Mucosa of rectum (tissue), 2 donors: ENCODE data around the gene RPS6KC1.

Experiments
- H3K27ac ChIP-seq, 2 donors: one replicate each; pipeline ENCODE4 v1.7.0; 2013; ENCODE audit warnings: inconsistent platforms in 2 of 2, low read depth in 2 of 2, low read length in 2 of 2
- H3K27me3 ChIP-seq, 2 donors: one replicate each; pipeline ENCODE4 v1.7.0; 2013; ENCODE audit warnings: low read length in 2 of 2; ENCODE audit not compliant: control insufficient read depth in 2 of 2, insufficient read depth in 2 of 2
- H3K36me3 ChIP-seq, 2 donors: one replicate each; pipeline ENCODE4 v1.7.0; 2013; ENCODE audit warnings: low read length in 2 of 2; ENCODE audit not compliant: control insufficient read depth in 2 of 2, insufficient read depth in 2 of 2
- H3K4me1 ChIP-seq, 2 donors: one replicate each; pipeline ENCODE4 v1.7.0; 2013; ENCODE audit warnings: low read length in 2 of 2, mild to moderate bottlenecking in 1 of 2; ENCODE audit not compliant: control insufficient read depth in 2 of 2, insufficient read depth in 2 of 2
- H3K4me3 ChIP-seq, 2 donors: one replicate each; pipeline ENCODE4 v1.7.0; 2013; ENCODE audit warnings: low read length in 2 of 2
- H3K9ac ChIP-seq, 2 donors: one replicate each; pipeline ENCODE4 v1.7.0; 2013; ENCODE audit warnings: low read length in 2 of 2, low read depth in 1 of 2, mild to moderate bottlenecking in 1 of 2
- H3K9me3 ChIP-seq, 2 donors: one replicate each; pipeline ENCODE4 v1.7.0; 2013; ENCODE audit warnings: low read length in 2 of 2; ENCODE audit not compliant: control insufficient read depth in 2 of 2
- donor health status: healthy.
- donor health status: Normal muscosa, but diverticular disease.

RPS6KC1 gene

DNA sequence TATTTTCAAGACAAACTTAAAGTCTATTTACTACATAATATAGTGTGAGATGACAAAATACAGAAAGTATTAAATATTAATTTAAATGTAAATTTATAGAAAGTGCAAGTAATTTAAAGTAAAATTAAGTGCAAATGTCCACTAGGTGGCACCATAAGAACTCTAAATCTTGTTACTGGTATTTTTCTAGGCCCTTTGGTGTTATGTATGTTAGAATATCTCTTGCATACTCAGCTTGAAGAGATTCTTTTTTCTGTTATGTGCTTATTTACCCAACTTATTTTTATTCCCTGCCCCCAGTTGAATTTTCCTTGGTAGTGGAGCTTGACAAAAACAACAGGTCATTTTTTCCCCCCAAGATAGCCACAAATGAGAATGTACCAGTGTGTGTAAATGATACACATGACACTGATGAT, 71.5 kb downstream of the RPS6KC1 start:
- H3K36me3 ChIP-seq = no peaks in the 10 kb centered on the region
- H3K9ac ChIP-seq = no peak overlapping the region
- no peaks in the 10 kb centered on the region for H3K4me1 ChIP-seq
- no peaks in the 10 kb centered on the region for H3K9me3 ChIP-seq
- H3K4me3 ChIP-seq = no peak overlapping the region
- H3K27me3 ChIP-seq = no peaks in the 10 kb centered on the region
- H3K27ac ChIP-seq = no peak overlapping the region

DNA sequence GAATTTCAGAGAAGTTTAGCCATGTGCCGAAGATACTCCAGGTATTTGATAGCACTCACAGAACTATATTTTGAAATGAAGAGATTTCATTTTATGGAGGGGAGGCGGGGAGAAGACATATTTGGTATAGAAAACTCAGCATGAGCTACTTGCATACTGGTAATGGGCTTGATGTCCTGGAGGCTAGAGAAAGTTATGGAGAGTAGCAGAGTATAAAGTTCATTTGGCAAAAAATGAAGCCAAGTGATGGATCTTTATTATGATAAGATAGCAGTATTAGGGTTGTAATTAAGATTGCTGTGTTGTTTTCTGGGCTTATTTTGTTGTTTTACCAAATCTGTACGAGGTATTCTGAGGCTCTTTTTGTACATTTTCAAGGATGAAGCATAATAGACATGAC, 72.0 kb downstream of the RPS6KC1 start:
- Histone ChIP-seq H3K9ac (no peak overlapping the region), H3K36me3 (no peaks in the 10 kb centered on the region), H3K4me1 (no peaks in the 10 kb centered on the region), H3K9me3 (no peaks in the 10 kb centered on the region), H3K27me3 (no peaks in the 10 kb centered on the region), H3K27ac (no peak overlapping the region), H3K4me3 (no peak overlapping the region)

GRCh38 chr1:213123536-213123935, 72.5 kb downstream of the RPS6KC1 start:
- Histone ChIP-seq H3K9me3 (no peaks in the 10 kb centered on the region), H3K4me1 (no peaks in the 10 kb centered on the region), H3K9ac (no peak overlapping the region), H3K4me3 (no peak overlapping the region), H3K36me3 (no peaks in the 10 kb centered on the region), H3K27me3 (no peaks in the 10 kb centered on the region), H3K27ac (no peak overlapping the region)

GRCh38 chr1:213124590-213124989, 73.5 kb downstream of the RPS6KC1 start:
- no peaks in the 10 kb centered on the region for H3K27me3 ChIP-seq
- H3K36me3 ChIP-seq = no peaks in the 10 kb centered on the region
- no peaks in the 10 kb centered on the region for H3K4me1 ChIP-seq
- H3K27ac ChIP-seq = no peak overlapping the region
- no peaks in the 10 kb centered on the region for H3K9me3 ChIP-seq
- no peak overlapping the region for H3K9ac ChIP-seq
- no peak overlapping the region for H3K4me3 ChIP-seq

GRCh38 chr1:213125643-213126042, 74.6 kb downstream of the RPS6KC1 start:
- Histone ChIP-seq H3K4me3 (no peak overlapping the region), H3K27ac (no peak overlapping the region), H3K4me1 (no peaks in the 10 kb centered on the region), H3K9ac (no peak overlapping the region), H3K27me3 (no peaks in the 10 kb centered on the region), H3K9me3 (no peaks in the 10 kb centered on the region), H3K36me3 (no peaks in the 10 kb centered on the region)

DNA sequence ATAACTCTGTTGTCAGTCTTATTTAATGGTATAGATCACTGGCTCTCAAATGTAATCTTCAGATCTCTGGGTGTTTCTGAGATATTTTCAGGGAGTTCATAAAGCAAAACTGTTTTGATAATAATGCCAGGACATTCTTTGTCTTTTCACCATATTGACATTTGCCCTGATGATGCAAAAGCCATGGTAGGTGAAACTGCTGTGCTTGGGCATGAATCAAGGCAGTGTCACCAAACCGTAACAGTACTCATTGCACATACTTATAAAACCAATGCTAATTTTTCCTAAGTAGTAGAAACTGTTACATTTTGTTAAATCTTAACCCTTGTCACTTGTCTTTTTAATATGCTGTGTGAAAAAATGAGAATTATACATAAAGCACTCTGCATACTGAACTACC, 76.0 kb downstream of the RPS6KC1 start:
- Histone ChIP-seq H3K27ac (no peak overlapping the region), H3K27me3 (no peaks in the 10 kb centered on the region), H3K4me3 (no peak overlapping the region), H3K9me3 (no peaks in the 10 kb centered on the region), H3K36me3 (no peaks in the 10 kb centered on the region), H3K9ac (no peak overlapping the region), H3K4me1 (no peaks in the 10 kb centered on the region)

DNA sequence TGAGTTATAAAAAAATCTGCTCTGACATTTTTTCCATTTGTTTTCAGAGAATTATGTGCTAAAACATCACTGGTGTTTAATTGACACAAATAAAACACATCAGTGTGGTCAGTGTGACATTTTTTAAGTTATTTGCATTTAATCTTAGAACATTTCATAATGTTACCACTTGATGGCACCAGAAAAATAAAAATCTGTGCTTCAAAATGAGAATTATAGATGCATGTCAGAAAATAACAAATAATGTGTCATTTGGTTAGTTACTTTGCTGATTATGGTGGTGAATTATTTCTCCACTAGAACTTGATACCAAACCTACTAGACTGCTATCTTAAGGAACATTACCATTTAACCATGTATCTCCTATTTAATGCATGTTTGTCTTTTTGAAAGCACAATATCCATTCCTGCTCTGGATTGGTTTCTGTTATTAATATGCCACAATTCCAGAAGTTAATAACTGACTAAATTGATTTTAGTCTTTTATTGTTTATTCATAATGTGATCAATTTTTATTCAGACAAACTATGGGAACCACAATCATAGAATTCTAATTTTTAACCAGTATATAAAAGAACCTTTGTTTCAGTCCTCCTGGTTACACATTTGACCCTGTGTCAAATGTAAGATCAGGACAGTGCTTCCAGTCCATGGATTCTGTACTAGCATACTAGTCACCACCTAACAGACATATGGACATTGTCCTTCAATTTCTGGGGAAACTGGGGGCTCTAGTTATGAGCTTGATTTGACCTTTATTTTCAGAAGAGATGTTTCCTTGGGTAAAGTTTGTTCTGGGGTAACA, 81.0 kb downstream of the RPS6KC1 start:
- H3K27ac ChIP-seq = no peak overlapping the region
- H3K27me3 ChIP-seq = no peaks in the 10 kb centered on the region
- no peaks in the 10 kb centered on the region for H3K9me3 ChIP-seq
- H3K36me3 ChIP-seq = no peaks in the 10 kb centered on the region
- H3K9ac ChIP-seq = no peak overlapping the region
- H3K4me1 ChIP-seq = peaks cover 0 to 8% of the 10 kb centered on the region in 2 donors
- H3K4me3 ChIP-seq = no peak overlapping the region

GRCh38 chr1:213135572-213135971, 84.5 kb downstream of the RPS6KC1 start:
- H3K27ac ChIP-seq = no peak overlapping the region
- H3K9ac ChIP-seq = no peak overlapping the region
- H3K27me3 ChIP-seq = no peaks in the 10 kb centered on the region
- peaks cover 0 to 8% of the 10 kb centered on the region in 2 donors for H3K4me1 ChIP-seq
- H3K4me3 ChIP-seq = no peak overlapping the region
- H3K36me3 ChIP-seq = no peaks in the 10 kb centered on the region
- H3K9me3 ChIP-seq = no peaks in the 10 kb centered on the region

DNA sequence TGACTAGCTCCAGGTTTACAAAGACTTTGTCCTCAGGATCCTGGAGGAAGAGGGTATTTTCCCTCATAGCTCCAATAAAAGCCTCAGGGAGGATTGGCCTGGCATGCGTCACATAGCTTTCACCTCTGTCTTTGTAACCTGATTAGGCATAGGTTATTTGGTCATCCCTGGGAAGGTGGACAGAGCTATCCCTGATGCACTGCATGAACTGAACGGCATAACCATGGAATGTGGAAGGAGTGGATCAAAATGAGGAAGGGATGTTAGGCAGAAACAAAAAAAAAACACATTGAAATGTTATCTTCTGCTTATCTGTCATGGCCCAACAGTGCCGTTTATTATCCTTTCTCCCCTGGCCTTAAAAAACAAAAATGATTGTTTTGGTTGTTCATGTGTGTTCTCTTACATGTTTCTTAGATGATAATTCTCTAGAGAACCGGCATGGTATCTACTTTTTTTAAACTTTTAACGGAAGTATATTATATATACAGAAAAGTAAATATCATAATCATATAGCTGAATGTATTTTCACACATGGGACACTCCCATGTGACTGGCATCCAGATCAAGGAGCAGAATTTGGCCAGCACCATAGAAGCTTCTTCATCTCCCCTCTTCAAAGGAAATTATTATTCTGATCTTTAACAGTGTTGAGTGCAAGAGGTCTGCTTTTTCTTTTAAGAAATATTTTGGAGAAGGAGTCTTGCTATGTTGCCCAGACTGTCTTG, 85.3 kb downstream of the RPS6KC1 start:
- Histone ChIP-seq H3K4me1 (peaks cover 0 to 8% of the 10 kb centered on the region in 2 donors), H3K4me3 (peak overlapping the region in 1 of 2 donors; percentile 20), H3K9me3 (no peaks in the 10 kb centered on the region), H3K27me3 (no peaks in the 10 kb centered on the region), H3K36me3 (no peaks in the 10 kb centered on the region), H3K27ac (peak overlapping the region in 1 of 2 donors; percentile 17), H3K9ac (no peak overlapping the region)

- Histone ChIP-seq H3K9me3 (no peaks in the 10 kb centered on the region), H3K27ac (no peak overlapping the region), H3K9ac (no peak overlapping the region), H3K36me3 (no peaks in the 10 kb centered on the region), H3K27me3 (no peaks in the 10 kb centered on the region), H3K4me3 (no peak overlapping the region), H3K4me1 (peaks cover 0 to 8% of the 10 kb centered on the region in 2 donors)
These were observed 87.3 kb downstream of the RPS6KC1 start for GRCh38 chr1:213138391-213138790.
